UCSD-AML1 (cell line): ENCODE measurements around the gene SPEF2.

Experiments
- DNase-seq: peaks from one replicate; lab custom pipeline; 2025; ENCODE audit not compliant: unreplicated experiment; lab: John Stamatoyannopoulos, UW

SPEF2 gene, protein sequence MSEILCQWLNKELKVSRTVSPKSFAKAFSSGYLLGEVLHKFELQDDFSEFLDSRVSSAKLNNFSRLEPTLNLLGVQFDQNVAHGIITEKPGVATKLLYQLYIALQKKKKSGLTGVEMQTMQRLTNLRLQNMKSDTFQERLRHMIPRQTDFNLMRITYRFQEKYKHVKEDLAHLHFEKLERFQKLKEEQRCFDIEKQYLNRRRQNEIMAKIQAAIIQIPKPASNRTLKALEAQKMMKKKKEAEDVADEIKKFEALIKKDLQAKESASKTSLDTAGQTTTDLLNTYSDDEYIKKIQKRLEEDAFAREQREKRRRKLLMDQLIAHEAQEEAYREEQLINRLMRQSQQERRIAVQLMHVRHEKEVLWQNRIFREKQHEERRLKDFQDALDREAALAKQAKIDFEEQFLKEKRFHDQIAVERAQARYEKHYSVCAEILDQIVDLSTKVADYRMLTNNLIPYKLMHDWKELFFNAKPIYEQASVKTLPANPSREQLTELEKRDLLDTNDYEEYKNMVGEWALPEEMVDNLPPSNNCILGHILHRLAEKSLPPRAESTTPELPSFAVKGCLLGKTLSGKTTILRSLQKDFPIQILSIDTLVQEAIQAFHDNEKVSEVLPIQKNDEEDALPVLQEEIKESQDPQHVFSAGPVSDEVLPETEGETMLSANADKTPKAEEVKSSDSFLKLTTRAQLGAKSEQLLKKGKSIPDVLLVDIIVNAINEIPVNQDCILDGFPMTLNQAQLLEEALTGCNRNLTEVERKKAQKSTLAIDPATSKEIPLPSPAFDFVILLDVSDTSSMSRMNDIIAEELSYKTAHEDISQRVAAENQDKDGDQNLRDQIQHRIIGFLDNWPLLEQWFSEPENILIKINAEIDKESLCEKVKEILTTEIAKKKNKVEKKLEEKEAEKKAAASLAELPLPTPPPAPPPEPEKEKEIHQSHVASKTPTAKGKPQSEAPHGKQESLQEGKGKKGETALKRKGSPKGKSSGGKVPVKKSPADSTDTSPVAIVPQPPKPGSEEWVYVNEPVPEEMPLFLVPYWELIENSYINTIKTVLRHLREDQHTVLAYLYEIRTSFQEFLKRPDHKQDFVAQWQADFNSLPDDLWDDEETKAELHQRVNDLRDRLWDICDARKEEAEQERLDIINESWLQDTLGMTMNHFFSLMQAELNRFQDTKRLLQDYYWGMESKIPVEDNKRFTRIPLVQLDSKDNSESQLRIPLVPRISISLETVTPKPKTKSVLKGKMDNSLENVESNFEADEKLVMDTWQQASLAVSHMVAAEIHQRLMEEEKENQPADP (N-terminal part only)

DNA sequence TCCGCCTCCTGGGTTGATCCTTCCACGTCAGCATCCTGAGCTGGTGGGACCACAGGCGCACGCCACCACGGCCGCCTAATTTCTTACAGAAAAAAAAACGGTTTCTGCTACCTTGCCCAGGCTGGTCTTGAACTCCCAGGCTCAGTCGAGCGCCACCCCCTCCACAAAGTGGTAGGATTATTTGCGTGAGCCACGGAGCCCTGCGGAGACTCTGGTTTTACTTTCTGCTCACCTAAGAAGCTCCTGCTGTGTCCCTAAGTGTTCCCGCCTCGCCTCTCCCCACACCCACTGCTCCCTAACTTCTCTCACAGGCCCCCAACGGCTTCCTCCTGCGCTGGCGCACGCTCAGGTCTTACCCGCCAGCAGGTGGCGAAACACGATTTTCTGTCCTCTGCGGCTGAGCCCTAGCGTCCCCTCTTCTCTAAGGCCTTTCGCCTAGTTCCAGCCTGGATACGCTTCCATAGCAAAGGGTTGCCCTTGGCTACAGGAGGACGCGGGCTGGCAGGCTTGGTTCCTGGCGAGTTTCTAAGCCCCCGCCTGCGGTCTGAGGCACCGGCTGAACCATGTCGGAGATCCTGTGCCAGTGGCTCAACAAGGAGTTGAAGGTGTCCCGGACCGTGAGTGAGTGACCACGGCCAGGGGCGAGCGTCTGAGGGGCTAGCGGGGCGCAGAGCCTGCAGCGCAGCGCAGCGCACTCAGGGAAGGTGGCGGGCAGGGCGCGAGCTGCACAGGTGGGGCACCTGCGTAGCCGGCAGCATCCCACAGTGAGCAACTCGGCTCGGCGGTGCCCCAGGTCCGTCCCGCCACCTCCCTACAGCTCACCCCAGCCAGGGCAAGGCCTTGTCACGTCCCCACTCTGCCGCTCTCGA, at the start of gene SPEF2:
TSS of gene SPEF2 (plus strand) at position 429 of the 869 bp plus-strand sequence. CDS start at position 564, 135 bp downstream.
- DNase-seq, result peak; percentile 58

- DNase-seq, result no peak
Measured at GRCh38 chr5:35575578-35575977, 42.1 kb upstream of the SPEF2 start.

DNA sequence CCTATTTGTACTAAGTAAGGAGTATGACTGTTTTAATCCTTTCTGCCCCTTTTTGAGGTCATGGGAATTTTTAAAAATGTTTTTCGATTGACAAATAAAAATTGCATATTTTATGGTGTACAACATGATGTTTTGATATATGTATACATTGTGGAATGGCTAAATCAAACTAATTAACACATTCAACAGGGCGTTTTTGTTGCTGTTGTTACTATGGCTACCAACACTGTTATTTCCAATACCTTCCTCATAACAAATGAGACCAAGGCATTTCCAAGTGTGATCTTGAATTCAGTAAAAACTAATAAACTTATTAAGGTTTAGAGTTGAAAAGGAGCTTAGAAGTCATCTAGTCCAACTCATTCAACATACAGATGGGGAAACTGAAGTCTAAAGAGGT, 30.2 kb upstream of the SPEF2 start:
- DNase-seq, result no peak

- no peak for DNase-seq
Measured at GRCh38 chr5:35593338-35593737, 24.3 kb upstream of the SPEF2 start.

DNA sequence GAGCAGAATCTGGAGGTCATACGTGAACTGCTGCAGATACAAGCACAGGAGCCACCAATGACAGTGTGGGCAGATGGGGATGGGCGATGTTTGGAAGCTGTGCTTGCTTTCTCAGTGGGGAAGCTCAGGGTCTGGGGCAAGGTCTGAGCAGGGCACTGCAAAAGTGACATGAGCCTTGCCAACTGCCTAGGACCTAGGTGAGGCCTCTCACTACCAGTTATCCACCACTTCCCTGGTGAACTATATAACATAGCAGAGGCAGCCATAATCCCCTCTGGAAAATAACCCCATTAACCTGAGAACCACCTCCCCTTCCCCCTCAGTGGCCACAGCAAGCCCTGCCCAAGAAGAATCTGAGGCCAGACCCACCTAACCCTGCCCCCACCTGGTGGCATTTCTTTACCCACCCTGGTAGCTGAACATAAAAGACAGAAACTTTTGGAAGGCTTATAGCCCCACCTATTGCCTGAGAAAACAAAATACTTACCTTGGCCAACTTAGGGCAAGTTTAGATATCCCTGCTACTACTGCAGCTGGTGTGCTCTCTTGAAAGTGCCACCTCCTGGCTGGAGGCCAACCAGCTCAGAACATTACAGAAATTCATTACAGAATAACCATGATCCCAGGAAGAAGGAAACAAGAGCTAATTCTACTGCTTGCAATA, 18.8 kb upstream of the SPEF2 start:
- DNase-seq, result no peak

DNA sequence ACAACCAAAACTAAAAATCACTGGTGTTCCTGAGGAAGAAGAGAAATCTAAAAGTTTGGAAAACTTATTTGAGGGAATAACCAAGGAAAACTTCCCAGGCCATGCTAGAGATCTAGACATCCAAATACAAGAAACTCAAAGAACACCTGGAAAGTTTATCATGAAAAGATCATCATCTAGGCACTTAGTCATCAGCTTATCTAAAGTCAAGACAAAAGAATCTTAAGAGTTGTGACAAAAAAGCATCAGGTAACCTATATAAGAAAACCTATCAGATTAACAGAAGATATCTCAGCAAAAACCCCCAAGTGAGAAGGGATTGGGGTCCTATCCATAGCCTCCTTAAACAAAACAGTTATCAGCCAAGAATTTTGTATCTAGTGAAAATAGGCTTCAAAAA, 17.1 kb upstream of the SPEF2 start:
- DNase-seq, result no peak

DNA sequence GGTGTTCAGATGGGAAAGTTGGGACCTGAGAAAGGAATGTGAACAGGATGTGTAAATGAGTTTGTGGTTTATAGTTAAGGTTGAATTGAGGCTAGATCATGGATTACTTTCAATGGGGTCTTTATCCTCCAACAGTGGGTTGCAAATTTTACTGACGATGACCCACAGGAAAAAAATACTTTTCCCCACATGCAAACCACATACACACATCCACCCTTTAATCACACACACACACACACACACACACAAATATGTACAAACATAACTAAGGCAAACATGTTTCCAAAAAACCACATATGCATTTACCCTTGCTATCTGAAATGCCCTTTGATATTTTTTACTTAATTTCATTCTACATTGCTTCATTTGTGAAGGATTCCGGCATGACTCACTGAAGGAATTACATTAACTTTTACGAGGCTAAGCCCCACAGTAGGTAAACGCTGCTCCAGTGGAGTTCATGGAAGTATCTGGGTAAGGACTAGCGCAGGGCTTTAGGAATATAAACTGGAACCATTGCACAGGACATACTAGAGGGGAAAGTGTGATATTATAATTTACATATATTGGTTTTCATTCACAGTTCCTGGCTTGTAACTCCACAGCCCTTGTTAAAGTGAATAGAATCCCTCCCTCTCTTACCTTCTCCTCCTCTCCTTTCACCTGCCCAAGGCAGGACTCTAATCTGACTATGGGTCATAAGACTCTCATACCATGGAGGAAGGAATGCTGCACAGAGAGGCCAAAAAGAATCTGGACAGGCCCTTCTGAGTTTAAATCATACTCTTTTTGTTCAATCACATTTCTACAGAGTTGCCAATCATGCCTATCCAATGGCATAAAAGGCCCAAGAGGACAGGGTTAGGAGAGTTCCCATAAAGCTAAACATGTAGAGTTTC, 8.5 kb upstream of the SPEF2 start:
- DNase-seq, result no peak

DNA sequence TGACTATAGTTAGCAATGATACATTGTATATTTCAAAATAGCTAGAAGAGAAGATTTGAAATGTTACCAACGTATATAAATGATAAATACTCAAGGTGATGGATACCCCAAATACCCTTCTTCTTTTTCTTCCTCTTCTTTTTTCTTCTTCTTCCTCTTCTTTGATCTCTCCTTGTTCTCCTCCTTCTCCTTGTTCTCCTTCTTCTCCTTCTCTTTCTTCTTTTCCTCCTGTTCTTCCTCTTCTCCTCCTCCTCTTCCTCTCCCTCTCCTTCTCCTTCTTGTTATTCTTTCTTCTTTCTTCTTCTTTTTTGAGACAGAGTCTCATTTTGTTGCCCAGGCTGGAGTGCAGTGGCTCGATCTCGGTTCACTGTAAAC, 616 bp upstream of the SPEF2 start:
- DNase-seq, result no peak

DNA sequence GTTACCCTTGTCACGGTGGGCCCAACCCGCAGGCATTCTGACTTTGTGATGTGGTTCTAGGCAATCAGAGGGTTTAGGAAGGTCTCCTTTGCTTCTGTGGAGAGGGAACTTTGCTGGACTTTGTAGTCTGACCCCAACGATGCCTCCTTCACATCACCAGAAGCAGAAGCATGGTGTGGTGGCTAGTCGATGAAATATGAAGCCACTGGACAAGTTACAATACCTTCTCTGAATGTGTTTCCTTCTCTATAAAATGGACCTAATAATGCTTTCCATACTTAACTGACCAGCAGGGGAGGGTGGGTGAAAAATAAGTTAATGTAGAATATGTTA, 607 bp downstream of the SPEF2 start:
- DNase-seq, result no peak

DNA sequence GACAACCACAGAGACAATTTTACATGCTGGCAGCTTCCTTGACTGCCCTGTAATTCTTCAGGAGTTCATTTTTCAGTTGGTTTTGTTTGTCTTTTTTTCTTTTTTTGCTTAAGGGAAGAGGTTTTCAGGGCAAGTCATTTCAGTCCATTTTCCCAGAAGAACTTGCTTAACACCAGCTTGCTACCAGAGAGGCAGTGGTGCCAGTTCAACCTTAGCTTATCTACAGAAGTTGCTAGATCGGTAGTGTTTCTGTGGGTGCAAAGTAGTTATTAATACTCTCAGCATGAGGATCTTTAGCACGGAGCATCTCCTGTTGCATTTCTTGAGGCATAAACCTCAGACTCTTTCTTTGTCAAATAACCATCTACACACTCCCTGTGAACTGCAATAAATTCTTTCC, 1.1 kb downstream of the SPEF2 start:
- DNase-seq, result no peak

GRCh38 chr5:35622974-35623373, 5.3 kb downstream of the SPEF2 start:
- DNase-seq, result no peak

- no peak for DNase-seq
Measured at GRCh38 chr5:35623991-35624390, 6.3 kb downstream of the SPEF2 start.

DNA sequence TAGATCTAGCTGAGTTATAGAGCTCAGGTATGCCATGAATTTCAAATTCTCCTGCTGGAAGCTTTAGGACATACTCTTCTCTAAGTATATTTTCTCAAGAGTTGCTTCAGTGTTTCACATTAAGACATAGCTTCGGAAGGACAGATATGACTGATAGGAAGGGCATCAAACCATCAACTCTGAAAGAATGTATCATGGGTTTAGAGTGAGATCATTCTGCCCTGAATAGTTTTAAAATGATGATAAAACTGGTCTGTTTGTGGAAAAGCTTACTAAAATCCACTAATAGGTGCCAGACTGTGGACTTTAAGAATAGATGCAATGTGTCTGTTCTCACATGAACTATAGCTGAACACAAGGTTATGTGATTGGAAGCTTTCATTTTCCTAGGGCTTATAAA, 8.4 kb downstream of the SPEF2 start:
- DNase-seq, result no peak

GRCh38 chr5:35626553-35626952, 8.9 kb downstream of the SPEF2 start:
- DNase-seq, result no peak

DNA sequence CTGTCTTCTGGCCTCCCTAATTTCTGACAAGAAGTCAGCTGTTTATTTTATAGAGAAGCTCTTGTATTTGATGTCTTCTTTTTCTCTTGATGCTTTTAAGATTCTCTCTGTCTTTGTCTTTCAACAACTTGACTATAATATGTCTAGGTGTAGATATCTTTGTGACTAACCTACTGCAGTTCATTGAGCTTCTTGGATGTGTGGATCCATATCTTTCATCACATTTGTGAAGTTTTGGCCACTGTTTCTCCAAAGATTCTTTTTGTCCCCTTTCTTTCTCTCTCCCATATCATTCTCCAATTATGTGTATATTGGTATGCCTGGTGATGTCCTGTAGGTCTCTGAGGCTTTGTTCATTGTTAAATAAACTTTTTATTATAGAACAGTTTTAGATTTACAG, 16.7 kb downstream of the SPEF2 start:
- no peak for DNase-seq

- DNase-seq, result no peak
Measured at GRCh38 chr5:35640623-35641022, 23.0 kb downstream of the SPEF2 start.

DNA sequence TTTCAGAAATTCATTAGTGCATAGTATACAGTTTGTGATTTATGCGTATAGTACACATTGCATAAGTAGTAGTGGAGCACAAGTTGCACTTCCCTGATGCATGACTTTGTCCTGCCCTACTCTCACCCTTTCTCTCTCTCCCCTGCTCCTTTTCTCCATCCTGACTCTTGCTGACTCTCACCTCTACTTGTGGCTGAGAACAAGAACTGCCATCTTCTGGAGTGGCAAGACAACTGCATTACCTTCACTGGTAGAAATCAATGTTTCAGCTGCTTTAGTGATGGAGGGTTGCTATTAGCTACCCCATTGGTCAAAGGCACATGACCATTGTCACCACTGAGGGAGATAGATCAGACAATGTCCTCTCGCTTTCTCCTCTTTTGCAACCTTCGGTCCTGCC, 26.9 kb downstream of the SPEF2 start:
- DNase-seq, result no peak

DNA sequence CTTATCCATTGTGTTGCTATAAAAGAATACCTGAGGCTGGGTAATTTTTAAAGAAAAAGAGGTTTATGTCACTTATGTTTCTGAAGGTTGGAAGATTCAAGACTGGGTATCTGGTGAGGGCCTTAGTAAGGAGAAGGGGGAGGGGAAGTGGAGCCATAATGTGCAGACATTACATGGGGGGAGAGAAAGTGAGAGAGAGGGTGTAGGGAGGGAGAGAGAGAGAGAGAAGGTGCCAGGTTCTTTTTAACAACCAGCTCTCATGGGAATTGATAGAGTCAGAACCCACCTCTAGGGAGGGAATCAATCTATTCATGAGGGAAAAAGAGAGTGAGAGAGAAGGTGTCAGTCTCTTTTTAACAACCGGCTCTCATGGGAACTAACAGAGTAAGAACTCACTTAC, 29.5 kb downstream of the SPEF2 start:
- DNase-seq, result no peak

DNA sequence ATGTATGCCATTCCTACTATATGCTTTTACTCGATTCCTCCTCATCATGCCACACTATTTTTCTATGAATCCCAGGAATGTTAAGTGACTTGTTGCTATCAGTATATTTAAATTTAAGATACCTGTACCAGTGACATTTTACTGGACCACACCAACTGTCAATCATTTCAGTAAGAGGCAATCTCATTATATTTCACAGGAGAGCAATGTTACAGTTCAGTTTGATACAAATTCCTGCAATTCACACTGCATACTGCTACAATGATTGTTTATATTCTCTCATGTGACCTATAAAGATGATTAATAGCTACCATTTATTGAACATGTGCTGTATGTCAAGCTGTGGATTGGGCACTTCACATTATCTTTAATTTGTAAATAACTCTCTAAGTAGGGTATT, 30.0 kb downstream of the SPEF2 start:
- no peak for DNase-seq
